Activated CD4-positive, alpha-beta memory T cell treated with anti-CD3 and anti-CD28 coated beads for 36 hours (primary cell): ENCODE measurements around the gene USF3. TPM values are rescaled to one million over a fixed set of nuclear protein-coding genes. Genes with fewer than 3 reads are reported as not detected.

Experiments used
- CTCF ChIA-PET: fragments of 350-600 bp; sonication (Branson Sonifier 250); formaldehyde crosslinking; loops from one replicate; lab custom pipeline; 2021; ENCODE audit warnings: antibody characterized with exemption, inconsistent platforms; lab: Charles Lee
- POLR2A ChIA-PET: fragments of 350-600 bp; sonication (Branson Sonifier 250); formaldehyde crosslinking; loops from one replicate; lab custom pipeline; 2021; ENCODE audit warnings: antibody characterized with exemption; lab: Charles Lee
- DNase-seq: peaks from one replicate; pipeline ENCODE4 v3.0.0-alpha.2; 2020
- H3K27ac Mint-ChIP-seq: one replicate; pipeline ENCODE4 v1.8.0; 2021; ENCODE audit warnings: mixed read lengths
- H3K27me3 Mint-ChIP-seq: one replicate; pipeline ENCODE4 v1.8.0; 2021; ENCODE audit warnings: mixed read lengths
- H3K36me3 Mint-ChIP-seq: one replicate; pipeline ENCODE4 v1.8.0; 2021; ENCODE audit warnings: mixed read lengths
- H3K4me1 Mint-ChIP-seq: one replicate; pipeline ENCODE4 v1.8.0; 2021; ENCODE audit warnings: low read depth, mixed read lengths
- H3K4me3 Mint-ChIP-seq: one replicate; pipeline ENCODE4 v1.8.0; 2021; ENCODE audit warnings: mild to moderate bottlenecking, mixed read lengths
- H3K9me3 Mint-ChIP-seq: one replicate; pipeline ENCODE4 v1.8.0; 2021; ENCODE audit warnings: mixed read lengths
- intact Hi-C: fragments of 100-400 bp; cut with micrococcal nuclease; formaldehyde crosslinking; loops from one replicate; pipeline ENCODE4 v1.15.1; 2023
- total RNA-seq, 2 experiments: library from RNA; stranded (reverse); gene quantifications; one replicate each; pipeline ENCODE4 v1.2.3, GENCODE V29; 2021

The USF3 gene
- total RNA-seq, 2 experiments from 2014 or later, result 11.7 to 12.2 TPM

DNA sequence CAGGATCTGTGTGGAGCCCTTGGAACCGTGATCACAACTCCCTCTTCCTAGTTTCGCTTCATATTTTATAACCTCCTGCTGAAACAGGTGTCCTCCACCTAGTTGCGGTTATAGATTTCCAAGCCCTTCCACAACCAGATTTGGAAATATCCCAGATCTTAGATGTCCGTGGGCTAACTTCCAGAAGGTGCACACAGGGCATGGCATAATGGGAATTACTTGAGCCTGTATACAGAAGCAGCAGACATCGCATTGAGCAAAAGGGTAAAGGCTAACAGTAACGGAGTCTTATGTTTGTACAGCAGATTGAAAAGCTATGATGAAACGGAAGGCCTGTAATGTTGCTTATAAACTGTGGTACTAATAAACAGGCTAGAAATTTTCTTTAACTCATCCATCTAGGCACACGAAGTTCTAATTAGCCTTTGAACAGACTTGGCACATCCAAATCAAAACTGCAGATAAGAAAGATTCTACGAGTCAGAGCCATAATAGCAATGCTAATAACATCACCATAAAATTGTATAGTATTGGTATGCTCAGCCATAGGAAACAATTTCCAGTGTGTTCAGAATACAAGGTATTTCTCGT, 1.2 kb upstream of the USF3 start:
- H3K4me3 Mint-ChIP-seq, result no peak overlapping the region
- H3K27me3 Mint-ChIP-seq, result no peaks in the 10 kb centered on the region
- DNase-seq, result no peak
- H3K36me3 Mint-ChIP-seq, result no peaks in the 10 kb centered on the region
- H3K9me3 Mint-ChIP-seq, result no peaks in the 10 kb centered on the region
- ChIA-PET CTCF (interaction anchor here (1.1 kb wide), 1 partner anchor 47 kb away, joined by 4 read pairs; no protein-coding TSS in a partner anchor), POLR2A (interaction anchor here (0.6 to 3.1 kb wide), 2 partner anchors 48 to 50 kb away, joined by 3 to 12 read pairs; partner anchors contain the start of genes ATP6V1A and NAA50)
- H3K27ac Mint-ChIP-seq, result no peak overlapping the region
- intact Hi-C loops, result loop anchor here (2.0 to 5.0 kb wide), 6 partner anchors 91 to 1449 kb away; partner anchors contain the start of genes SIDT1 and ZBTB20
- H3K4me1 Mint-ChIP-seq, result peaks cover 20% of the 10 kb centered on the region

DNA sequence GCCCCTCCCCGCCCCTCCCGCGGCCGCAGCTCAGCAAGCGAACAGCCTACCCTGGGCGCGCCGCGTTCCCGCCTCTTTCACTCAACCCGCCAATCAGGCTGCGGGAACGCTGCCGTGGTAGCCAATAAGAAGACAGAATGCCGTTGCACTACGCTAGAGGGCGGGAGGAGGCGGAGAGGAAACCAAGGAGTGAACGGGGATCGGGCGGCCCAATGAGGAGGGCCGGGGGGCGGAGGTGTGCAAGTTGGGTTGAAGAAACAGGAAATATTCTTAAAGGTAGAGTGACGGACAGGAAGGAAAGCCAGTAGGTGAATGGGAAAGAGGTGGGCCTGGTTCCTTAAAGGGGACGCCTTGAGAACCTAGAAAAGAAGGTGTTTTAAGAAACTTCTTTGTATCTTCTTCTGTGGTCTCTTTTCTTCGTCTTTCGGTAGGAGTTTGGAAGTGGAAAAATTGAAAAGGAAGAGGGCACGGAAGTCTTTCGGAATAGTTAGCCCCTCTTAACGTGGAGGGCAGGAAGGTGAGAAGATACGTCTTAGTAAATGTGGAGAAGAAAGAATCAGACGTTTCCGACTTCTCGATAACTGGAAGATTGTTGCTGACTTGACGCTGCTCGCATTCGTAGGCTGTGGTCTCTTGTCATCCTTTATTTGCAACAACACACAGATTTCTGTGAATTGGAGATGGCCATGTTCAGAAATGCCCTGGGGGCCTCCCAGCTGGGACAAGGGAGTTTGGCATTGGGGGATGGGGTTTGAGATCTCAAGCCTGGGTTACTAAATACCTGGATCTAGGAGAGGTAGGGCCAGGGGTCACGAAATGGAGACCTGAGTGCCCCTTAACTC, 437 bp upstream of the USF3 start:
- no peak overlapping the region for H3K27ac Mint-ChIP-seq
- ChIA-PET POLR2A (interaction anchor here (1.1 to 3.1 kb wide), 3 partner anchors 9 to 182 kb away, joined by 4 to 12 read pairs (median 6); partner anchors contain the start of genes NAA50 and SPICE1), CTCF (interaction anchor here (0.6 to 2.0 kb wide), 4 partner anchors 40 to 633 kb away, joined by 3 to 8 read pairs (median 4); no protein-coding TSS in a partner anchor)
- H3K27me3 Mint-ChIP-seq, result no peaks in the 10 kb centered on the region
- H3K4me1 Mint-ChIP-seq, result peaks cover 20% of the 10 kb centered on the region
- intact Hi-C loops, result loop anchor here (1.0 to 5.0 kb wide), 10 partner anchors 49 to 1450 kb away; partner anchors contain the start of genes CCDC191, NAA50, QTRT2 and SIDT1
- DNase-seq, result peak; percentile 100
- H3K9me3 Mint-ChIP-seq, result no peaks in the 10 kb centered on the region
- no peak overlapping the region for H3K4me3 Mint-ChIP-seq
- H3K36me3 Mint-ChIP-seq, result no peaks in the 10 kb centered on the region

DNA sequence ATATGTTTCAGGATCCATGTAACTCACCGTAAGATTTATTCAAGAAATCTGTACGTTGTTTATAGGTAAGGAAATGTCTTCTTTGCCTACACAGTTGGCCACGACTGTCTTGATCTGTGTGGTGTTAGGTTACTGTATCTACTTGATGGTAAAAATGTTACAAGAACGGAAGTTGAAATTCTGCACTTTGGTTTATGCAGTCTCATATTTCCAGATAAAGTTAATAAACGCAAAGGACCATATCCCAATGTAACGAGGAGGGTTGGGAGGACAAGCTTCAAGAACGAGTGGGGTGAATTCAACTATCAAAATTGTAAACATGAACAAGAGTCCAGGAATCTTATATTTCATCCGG, 1.0 kb downstream of the USF3 start:
- peaks cover 20% of the 10 kb centered on the region for H3K4me1 Mint-ChIP-seq
- no peak for DNase-seq
- H3K27ac Mint-ChIP-seq, result peak overlapping the region; percentile 84
- H3K4me3 Mint-ChIP-seq, result peak overlapping the region; percentile 96
- H3K36me3 Mint-ChIP-seq, result no peaks in the 10 kb centered on the region
- H3K9me3 Mint-ChIP-seq, result no peaks in the 10 kb centered on the region
- ChIA-PET POLR2A (interaction anchor here (0.9 to 3.1 kb wide), 5 partner anchors 10 to 180 kb away, joined by 3 to 12 read pairs (median 4); partner anchors contain the start of genes NAA50 and SPICE1), CTCF (interaction anchor here (2.0 kb wide), 1 partner anchor 50 kb away, joined by 8 read pairs; no protein-coding TSS in a partner anchor)
- H3K27me3 Mint-ChIP-seq, result no peaks in the 10 kb centered on the region
- intact Hi-C loops, result loop anchor here (5.0 kb wide), 3 partner anchors 163 to 688 kb away; partner anchors contain the start of gene SIDT1

DNA sequence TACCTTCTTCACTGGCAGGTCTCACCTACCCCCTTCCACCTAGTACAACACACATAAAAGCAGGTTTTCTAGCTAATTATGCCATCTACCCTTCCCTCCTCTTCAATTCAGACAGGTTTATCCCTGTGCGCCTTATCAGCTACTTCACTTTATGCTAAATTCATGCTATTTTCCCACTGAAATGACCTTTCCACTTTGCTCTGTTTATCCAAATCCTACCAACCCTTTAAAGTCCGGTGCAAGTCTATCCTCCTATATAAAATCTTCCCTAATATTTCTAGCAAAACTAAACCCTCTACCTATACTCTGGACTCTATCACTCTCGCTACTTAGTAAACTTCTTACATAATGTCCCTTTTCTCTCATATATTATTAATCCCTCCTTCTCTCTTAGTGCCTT, 6.0 kb downstream of the USF3 start:
- CTCF ChIA-PET, result interaction anchor here (0.9 kb wide), 1 partner anchor 14 kb away, joined by 3 read pairs; no protein-coding TSS in a partner anchor
- Mint-ChIP-seq H3K9me3 (peaks cover 2% of the 10 kb centered on the region), H3K27ac (no peak overlapping the region), H3K4me3 (no peak overlapping the region), H3K36me3 (peaks cover 5% of the 10 kb centered on the region), H3K27me3 (no peaks in the 10 kb centered on the region), H3K4me1 (peaks cover 18% of the 10 kb centered on the region)
- POLR2A ChIA-PET, result no interaction called here
- no peak for DNase-seq
- intact Hi-C loops, result no loop called here

DNA sequence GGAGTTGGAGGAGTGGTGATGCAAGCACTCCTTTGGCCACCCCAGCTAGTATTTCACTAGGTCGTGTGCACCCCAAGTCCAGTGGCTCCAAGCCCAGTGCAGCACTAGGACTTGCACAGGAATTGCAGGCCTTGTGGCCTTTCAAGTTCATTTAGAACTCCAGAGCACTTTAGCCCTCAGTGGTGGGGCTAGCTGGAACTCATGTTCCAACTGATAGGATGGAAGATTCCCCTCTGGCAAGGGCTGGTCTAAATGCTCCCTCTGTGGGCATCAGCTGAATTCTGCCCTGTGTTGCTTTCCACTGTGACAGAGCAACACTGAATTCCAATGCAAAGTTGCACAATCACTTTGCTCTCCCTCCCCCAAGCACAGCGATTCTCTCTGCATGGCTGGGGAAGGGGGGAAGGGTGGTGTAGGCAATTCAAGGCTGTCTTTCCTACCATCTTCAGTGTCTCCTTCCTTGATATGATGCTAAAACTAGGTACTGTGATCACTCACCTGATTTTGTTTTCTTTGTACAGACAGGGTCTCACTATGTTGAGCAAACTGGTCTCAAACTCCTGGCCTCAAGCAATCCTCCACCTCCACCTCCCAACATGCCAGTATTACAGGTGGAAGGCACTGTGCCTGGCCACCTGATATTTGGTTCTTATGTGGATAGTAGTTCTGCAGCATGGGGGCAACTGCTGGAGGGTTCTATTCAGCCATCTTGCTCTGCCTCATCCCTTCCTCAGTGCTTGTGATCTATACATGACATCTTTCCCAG, 10.3 kb downstream of the USF3 start:
- POLR2A ChIA-PET, result no interaction called here
- DNase-seq, result no peak
- Mint-ChIP-seq H3K4me1 (no peaks in the 10 kb centered on the region), H3K27ac (no peak overlapping the region), H3K36me3 (peaks cover 18% of the 10 kb centered on the region), H3K9me3 (peaks cover 15% of the 10 kb centered on the region), H3K4me3 (no peak overlapping the region), H3K27me3 (no peaks in the 10 kb centered on the region)
- intact Hi-C loops, result no loop called here
- CTCF ChIA-PET, result no interaction called here

DNA sequence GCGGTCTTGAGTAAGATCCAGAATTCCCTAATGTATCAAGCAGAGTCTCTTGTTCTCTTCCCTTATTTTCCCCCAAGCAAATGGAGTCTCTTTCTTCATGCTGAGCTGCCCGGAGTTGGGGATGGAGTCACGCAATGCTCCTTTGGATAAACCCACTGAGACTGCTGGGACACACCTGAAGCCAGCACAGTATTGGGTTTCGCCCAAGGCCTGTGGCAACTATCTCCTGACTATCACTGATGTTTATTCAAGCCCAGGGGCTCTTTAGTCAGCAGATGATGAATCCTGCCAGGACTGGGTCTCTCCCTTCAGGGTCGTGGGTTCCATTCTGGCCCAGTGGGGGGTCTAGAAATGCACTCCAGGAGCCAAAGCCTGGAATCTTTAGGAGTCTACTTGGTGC, 11.3 kb downstream of the USF3 start:
- POLR2A ChIA-PET, result no interaction called here
- Mint-ChIP-seq H3K4me3 (no peak overlapping the region), H3K27ac (no peak overlapping the region), H3K9me3 (peaks cover 15% of the 10 kb centered on the region), H3K36me3 (peaks cover 18% of the 10 kb centered on the region), H3K27me3 (no peaks in the 10 kb centered on the region), H3K4me1 (no peaks in the 10 kb centered on the region)
- intact Hi-C loops, result no loop called here
- CTCF ChIA-PET, result no interaction called here
- DNase-seq, result no peak

DNA sequence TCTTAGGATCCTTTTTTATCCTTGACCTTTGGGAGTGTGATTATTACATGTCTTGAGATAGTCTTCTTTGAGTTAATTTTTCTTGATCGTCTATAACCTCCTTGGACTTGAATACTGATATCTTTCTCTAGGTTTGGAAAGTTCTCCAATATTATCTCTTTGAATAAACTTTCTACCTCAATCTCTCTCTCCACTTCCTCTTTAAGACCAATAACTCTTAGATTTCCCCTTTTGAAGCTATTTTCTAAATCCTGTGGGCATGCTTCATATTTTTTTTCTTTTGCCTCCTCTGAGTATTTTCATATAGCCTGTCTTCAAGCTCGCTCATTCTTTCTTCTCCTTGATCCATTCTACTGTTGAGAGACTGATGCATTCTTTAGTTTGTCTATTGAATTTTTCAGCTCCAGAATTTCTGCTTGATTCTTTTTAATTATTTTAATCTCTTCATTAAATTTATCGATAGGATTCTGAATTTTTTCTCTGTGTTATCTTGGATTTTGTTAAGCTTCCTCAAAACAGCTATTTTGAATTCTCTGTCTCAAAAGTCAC, 12.1 kb downstream of the USF3 start:
- Mint-ChIP-seq H3K27ac (no peak overlapping the region), H3K4me3 (no peak overlapping the region), H3K27me3 (no peaks in the 10 kb centered on the region), H3K36me3 (peaks cover 18% of the 10 kb centered on the region), H3K9me3 (peaks cover 15% of the 10 kb centered on the region), H3K4me1 (no peaks in the 10 kb centered on the region)
- no peak for DNase-seq
- POLR2A ChIA-PET, result no interaction called here
- intact Hi-C loops, result no loop called here
- CTCF ChIA-PET, result no interaction called here

DNA sequence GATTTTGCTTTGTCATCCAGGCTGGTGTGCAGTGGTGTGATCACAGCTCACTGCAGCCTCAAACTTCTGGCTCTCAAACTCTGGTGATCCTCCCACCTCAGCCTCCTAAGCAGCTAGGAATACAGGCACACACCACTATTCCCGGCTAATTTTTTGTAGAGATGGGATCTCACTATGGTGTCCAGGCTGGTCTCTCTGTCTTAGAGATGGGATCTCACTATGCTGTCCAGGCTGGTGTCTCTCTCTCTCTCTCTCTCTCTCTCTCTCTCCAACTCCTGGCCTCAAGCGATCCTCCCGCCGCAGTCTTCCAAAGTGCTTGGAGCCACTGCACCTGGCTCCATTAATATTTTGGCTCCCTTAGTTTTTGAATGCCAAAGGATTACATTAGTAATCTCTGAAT, 17.7 kb downstream of the USF3 start:
- ChIA-PET CTCF (no interaction called here), POLR2A (interaction anchor here (2.0 kb wide), 1 partner anchor 15 kb away, joined by 5 read pairs; no protein-coding TSS in a partner anchor)
- Mint-ChIP-seq H3K4me1 (peaks cover 3% of the 10 kb centered on the region), H3K27ac (no peak overlapping the region), H3K9me3 (no peaks in the 10 kb centered on the region), H3K4me3 (no peak overlapping the region), H3K36me3 (peaks cover 18% of the 10 kb centered on the region), H3K27me3 (no peaks in the 10 kb centered on the region)
- no peak for DNase-seq
- intact Hi-C loops, result no loop called here

DNA sequence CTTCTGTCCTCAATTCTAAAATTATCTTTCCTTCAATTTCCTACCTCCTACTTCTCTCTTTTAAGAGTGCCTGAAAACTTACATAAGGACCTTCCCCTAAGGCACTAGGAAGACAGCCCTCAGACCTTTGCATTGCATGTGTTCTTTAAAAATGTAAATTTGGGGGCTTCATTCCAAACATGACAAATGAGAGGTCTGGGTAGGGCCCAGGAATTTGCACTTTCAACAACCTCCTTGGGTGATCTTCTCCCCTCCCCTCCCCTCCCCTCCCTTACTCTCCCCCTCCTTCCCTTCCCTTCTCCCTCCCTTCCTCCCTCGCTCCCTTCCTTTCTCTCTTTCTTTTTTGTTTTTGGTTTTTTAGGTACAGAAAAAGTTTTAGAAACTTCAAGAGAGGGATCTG, 18.7 kb downstream of the USF3 start:
- H3K36me3 Mint-ChIP-seq, result peaks cover 16% of the 10 kb centered on the region
- no peak overlapping the region for H3K27ac Mint-ChIP-seq
- DNase-seq, result no peak
- H3K4me3 Mint-ChIP-seq, result no peak overlapping the region
- CTCF ChIA-PET, result no interaction called here
- no peaks in the 10 kb centered on the region for H3K27me3 Mint-ChIP-seq
- H3K9me3 Mint-ChIP-seq, result no peaks in the 10 kb centered on the region
- POLR2A ChIA-PET, result interaction anchor here (2.0 kb wide), 1 partner anchor 16 kb away, joined by 5 read pairs; no protein-coding TSS in a partner anchor
- intact Hi-C loops, result no loop called here
- peaks cover 3% of the 10 kb centered on the region for H3K4me1 Mint-ChIP-seq

DNA sequence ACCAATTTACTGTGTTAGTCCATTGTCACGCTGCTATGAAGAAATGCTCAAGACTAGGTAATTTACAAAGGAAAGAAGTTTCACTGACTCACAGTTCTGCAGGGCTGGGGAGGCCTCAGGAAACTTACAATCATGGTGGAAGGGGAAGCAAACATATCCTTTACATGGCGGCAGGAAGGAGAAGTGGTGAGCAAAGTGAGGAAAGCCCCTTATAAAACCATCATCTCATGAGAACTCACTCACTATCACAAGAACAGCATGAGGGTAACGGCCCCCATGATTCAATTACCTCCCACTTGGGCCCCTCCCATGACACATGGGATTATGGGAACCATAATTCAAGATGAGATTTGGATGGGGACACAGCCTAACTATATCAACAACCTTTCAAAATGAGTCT, 20.2 kb downstream of the USF3 start:
- no peak for DNase-seq
- intact Hi-C loops, result no loop called here
- no peak overlapping the region for H3K27ac Mint-ChIP-seq
- no peaks in the 10 kb centered on the region for H3K9me3 Mint-ChIP-seq
- CTCF ChIA-PET, result interaction anchor here (0.8 to 1.1 kb wide), 2 partner anchors 13 to 14 kb away, joined by 3 read pairs; no protein-coding TSS in a partner anchor
- POLR2A ChIA-PET, result no interaction called here
- peaks cover 16% of the 10 kb centered on the region for H3K36me3 Mint-ChIP-seq
- H3K27me3 Mint-ChIP-seq, result no peaks in the 10 kb centered on the region
- H3K4me3 Mint-ChIP-seq, result no peak overlapping the region
- peaks cover 3% of the 10 kb centered on the region for H3K4me1 Mint-ChIP-seq

DNA sequence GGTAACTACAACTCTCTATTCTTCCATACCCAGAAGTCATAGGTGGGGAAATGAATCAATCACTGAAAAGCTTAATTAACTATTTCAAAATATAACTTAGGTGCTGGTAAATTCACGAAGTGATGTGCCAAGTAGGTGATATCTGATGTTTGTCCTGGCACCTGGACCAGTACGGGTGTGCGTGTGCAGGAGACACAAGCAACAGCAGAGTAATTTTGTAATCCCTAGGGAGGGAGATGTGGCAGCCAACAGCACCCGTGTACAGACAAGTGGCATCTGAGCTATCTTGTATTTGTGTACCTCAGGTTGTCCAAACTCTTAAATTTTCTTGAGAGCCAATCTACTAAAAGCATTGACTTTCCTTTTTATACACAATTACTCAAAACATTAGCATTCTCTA, 22.8 kb downstream of the USF3 start:
- Mint-ChIP-seq H3K36me3 (peaks cover 20% of the 10 kb centered on the region), H3K4me1 (peaks cover 7% of the 10 kb centered on the region), H3K4me3 (no peak overlapping the region), H3K27me3 (no peaks in the 10 kb centered on the region), H3K27ac (no peak overlapping the region), H3K9me3 (no peaks in the 10 kb centered on the region)
- DNase-seq, result no peak
- POLR2A ChIA-PET, result no interaction called here
- CTCF ChIA-PET, result interaction anchor here (0.6 kb wide), 1 partner anchor 178 kb away, joined by 4 read pairs; no protein-coding TSS in a partner anchor
- intact Hi-C loops, result no loop called here
